ENCODE results near the gene SPECC1.

SPECC1 gene

GRCh38 chr17:20111538-20111937 lies 102.4 kb downstream of the SPECC1 start:
- H3K4me1 ChIP-seq (ENCODE audit: control insufficient read depth, insufficient read depth, low read length), result no peaks in the 10 kb centered on the region
- H3K36me3 ChIP-seq (ENCODE audit: control insufficient read depth, insufficient read depth, low read length), result no peaks in the 10 kb centered on the region
- H3K9ac ChIP-seq (ENCODE audit: low read depth, low read length), result no peak overlapping the region

GRCh38 chr17:20114466-20114865 lies 105.3 kb downstream of the SPECC1 start:
- Histone ChIP-seq H3K4me1 (ENCODE audit: control insufficient read depth, insufficient read depth, low read length) (no peaks in the 10 kb centered on the region), H3K4me3 (ENCODE audit: low read depth, low read length) (no peak overlapping the region), H3K9me3 (ENCODE audit: control insufficient read depth, insufficient read depth, low read length) (no peaks in the 10 kb centered on the region), H3K36me3 (ENCODE audit: control insufficient read depth, insufficient read depth, low read length) (no peaks in the 10 kb centered on the region), H3K27me3 (ENCODE audit: control insufficient read depth, insufficient read depth, low read length) (no peaks in the 10 kb centered on the region), H3K9ac (ENCODE audit: low read depth, low read length) (no peak overlapping the region)

More at GRCh38 chr17:20111538-20111937, 102.4 kb downstream of the SPECC1 start:
- Histone ChIP-seq H3K9me3 (ENCODE audit: control insufficient read depth, insufficient read depth, low read length) (no peaks in the 10 kb centered on the region), H3K4me3 (ENCODE audit: low read depth, low read length) (no peak overlapping the region), H3K27me3 (ENCODE audit: control insufficient read depth, insufficient read depth, low read length) (no peaks in the 10 kb centered on the region)

GRCh38 chr17:20116683-20117309 lies 107.6 kb downstream of the SPECC1 start:
- Histone ChIP-seq H3K9ac (ENCODE audit: low read depth, low read length) (no peak overlapping the region), H3K36me3 (ENCODE audit: control insufficient read depth, insufficient read depth, low read length) (no peaks in the 10 kb centered on the region), H3K27me3 (ENCODE audit: control insufficient read depth, insufficient read depth, low read length) (no peaks in the 10 kb centered on the region), H3K4me1 (ENCODE audit: control insufficient read depth, insufficient read depth, low read length) (no peaks in the 10 kb centered on the region), H3K4me3 (ENCODE audit: low read depth, low read length) (no peak overlapping the region), H3K9me3 (ENCODE audit: control insufficient read depth, insufficient read depth, low read length) (no peaks in the 10 kb centered on the region)

GRCh38 chr17:20118280-20118679 lies 109.1 kb downstream of the SPECC1 start:
- Histone ChIP-seq H3K36me3 (ENCODE audit: control insufficient read depth, insufficient read depth, low read length) (no peaks in the 10 kb centered on the region), H3K27me3 (ENCODE audit: control insufficient read depth, insufficient read depth, low read length) (no peaks in the 10 kb centered on the region), H3K4me3 (ENCODE audit: low read depth, low read length) (no peak overlapping the region), H3K9me3 (ENCODE audit: control insufficient read depth, insufficient read depth, low read length) (no peaks in the 10 kb centered on the region), H3K9ac (ENCODE audit: low read depth, low read length) (no peak overlapping the region), H3K4me1 (ENCODE audit: control insufficient read depth, insufficient read depth, low read length) (no peaks in the 10 kb centered on the region)

- H3K27me3 ChIP-seq (ENCODE audit: control insufficient read depth, insufficient read depth, low read length), result no peaks in the 10 kb centered on the region
- H3K9me3 ChIP-seq (ENCODE audit: control insufficient read depth, insufficient read depth, low read length), result no peaks in the 10 kb centered on the region
- no peaks in the 10 kb centered on the region for H3K4me1 ChIP-seq (ENCODE audit: control insufficient read depth, insufficient read depth, low read length)
- no peaks in the 10 kb centered on the region for H3K36me3 ChIP-seq (ENCODE audit: control insufficient read depth, insufficient read depth, low read length)
- H3K4me3 ChIP-seq (ENCODE audit: low read depth, low read length), result no peak overlapping the region
- no peak overlapping the region for H3K9ac ChIP-seq (ENCODE audit: low read depth, low read length)
These were observed 111.7 kb downstream of the SPECC1 start for GRCh38 chr17:20120836-20121235.

- H3K9me3 ChIP-seq (ENCODE audit: control insufficient read depth, insufficient read depth, low read length), result no peaks in the 10 kb centered on the region
These were observed 112.4 kb downstream of the SPECC1 start for GRCh38 chr17:20121359-20122253.

GRCh38 chr17:20122254-20122879 lies 113.2 kb downstream of the SPECC1 start:
- Histone ChIP-seq H3K4me3 (ENCODE audit: low read depth, low read length) (no peak overlapping the region), H3K36me3 (ENCODE audit: control insufficient read depth, insufficient read depth, low read length) (no peaks in the 10 kb centered on the region), H3K27me3 (ENCODE audit: control insufficient read depth, insufficient read depth, low read length) (no peaks in the 10 kb centered on the region), H3K4me1 (ENCODE audit: control insufficient read depth, insufficient read depth, low read length) (no peaks in the 10 kb centered on the region), H3K9ac (ENCODE audit: low read depth, low read length) (no peak overlapping the region), H3K9me3 (ENCODE audit: control insufficient read depth, insufficient read depth, low read length) (no peaks in the 10 kb centered on the region)

More at GRCh38 chr17:20121359-20122253, 112.4 kb downstream of the SPECC1 start:
- Histone ChIP-seq H3K4me3 (ENCODE audit: low read depth, low read length) (no peak overlapping the region), H3K36me3 (ENCODE audit: control insufficient read depth, insufficient read depth, low read length) (no peaks in the 10 kb centered on the region), H3K4me1 (ENCODE audit: control insufficient read depth, insufficient read depth, low read length) (no peaks in the 10 kb centered on the region), H3K27me3 (ENCODE audit: control insufficient read depth, insufficient read depth, low read length) (no peaks in the 10 kb centered on the region), H3K9ac (ENCODE audit: low read depth, low read length) (no peak overlapping the region)

- Histone ChIP-seq H3K36me3 (ENCODE audit: control insufficient read depth, insufficient read depth, low read length) (no peaks in the 10 kb centered on the region), H3K27me3 (ENCODE audit: control insufficient read depth, insufficient read depth, low read length) (no peaks in the 10 kb centered on the region)
These were observed 114.0 kb downstream of the SPECC1 start for GRCh38 chr17:20123209-20123608.

GRCh38 chr17:20125724-20126123 lies 116.6 kb downstream of the SPECC1 start:
- Histone ChIP-seq H3K27me3 (ENCODE audit: control insufficient read depth, insufficient read depth, low read length) (no peaks in the 10 kb centered on the region), H3K4me3 (ENCODE audit: low read depth, low read length) (no peak overlapping the region), H3K4me1 (ENCODE audit: control insufficient read depth, insufficient read depth, low read length) (no peaks in the 10 kb centered on the region), H3K36me3 (ENCODE audit: control insufficient read depth, insufficient read depth, low read length) (no peaks in the 10 kb centered on the region), H3K9ac (ENCODE audit: low read depth, low read length) (no peak overlapping the region), H3K9me3 (ENCODE audit: control insufficient read depth, insufficient read depth, low read length) (no peaks in the 10 kb centered on the region)

More at GRCh38 chr17:20123209-20123608, 114.0 kb downstream of the SPECC1 start:
- no peak overlapping the region for H3K9ac ChIP-seq (ENCODE audit: low read depth, low read length)
- no peaks in the 10 kb centered on the region for H3K4me1 ChIP-seq (ENCODE audit: control insufficient read depth, insufficient read depth, low read length)
- H3K9me3 ChIP-seq (ENCODE audit: control insufficient read depth, insufficient read depth, low read length), result no peaks in the 10 kb centered on the region
- no peak overlapping the region for H3K4me3 ChIP-seq (ENCODE audit: low read depth, low read length)

GRCh38 chr17:20127360-20128035 lies 118.3 kb downstream of the SPECC1 start:
- Histone ChIP-seq H3K4me3 (ENCODE audit: low read depth, low read length) (no peak overlapping the region), H3K9ac (ENCODE audit: low read depth, low read length) (no peak overlapping the region), H3K4me1 (ENCODE audit: control insufficient read depth, insufficient read depth, low read length) (no peaks in the 10 kb centered on the region), H3K9me3 (ENCODE audit: control insufficient read depth, insufficient read depth, low read length) (no peaks in the 10 kb centered on the region), H3K36me3 (ENCODE audit: control insufficient read depth, insufficient read depth, low read length) (no peaks in the 10 kb centered on the region), H3K27me3 (ENCODE audit: control insufficient read depth, insufficient read depth, low read length) (no peaks in the 10 kb centered on the region)

- Histone ChIP-seq H3K36me3 (ENCODE audit: control insufficient read depth, insufficient read depth, low read length) (no peaks in the 10 kb centered on the region), H3K9ac (ENCODE audit: low read depth, low read length) (no peak overlapping the region), H3K9me3 (ENCODE audit: control insufficient read depth, insufficient read depth, low read length) (no peaks in the 10 kb centered on the region), H3K4me3 (ENCODE audit: low read depth, low read length) (no peak overlapping the region), H3K27me3 (ENCODE audit: control insufficient read depth, insufficient read depth, low read length) (no peaks in the 10 kb centered on the region), H3K4me1 (ENCODE audit: control insufficient read depth, insufficient read depth, low read length) (peaks cover 2% of the 10 kb centered on the region)
These were observed 119.0 kb downstream of the SPECC1 start for GRCh38 chr17:20128036-20128667.

All from iPS-15b (cell line).